Esophagus muscularis mucosa (tissue), 4 donors: ENCODE data around the gene ASTN2. TPM values are rescaled to one million over a fixed set of nuclear protein-coding genes. Genes with fewer than 3 reads are reported as not detected.

ENCODE experiments used
- DNase-seq: peaks from one replicate; pipeline ENCODE4 v3.0.0-alpha.2; 2017; ENCODE audit errors: extremely low spot score
- H3K27ac ChIP-seq, 4 donors: fragments of 200-600 bp; sonication (generic); replicated peaks in 1 of 4; 1 replicate in 3 of 4; 2 replicates in 1 of 4; pipeline ENCODE4 v1.5.1; 2016 to 2019; ENCODE audit warnings: mild to moderate bottlenecking in 1 of 4
- H3K27me3 ChIP-seq, 4 donors: fragments of 200-600 bp; sonication (generic); one replicate each; pipeline versions ENCODE4 v1.5.1 to v1.6.0; 2016 to 2019
- H3K36me3 ChIP-seq, 4 donors: fragments of 200-600 bp; sonication (generic); one replicate each; pipeline ENCODE4 v1.5.1; 2016 to 2019
- H3K4me1 ChIP-seq, 4 donors: fragments of 200-600 bp; sonication (generic); one replicate each; pipeline ENCODE4 v1.5.1; 2016 to 2019
- H3K4me3 ChIP-seq, 4 donors: fragments of 200-600 bp; sonication (generic); 1 replicate in 2 of 4; 2 replicates in 2 of 4; pipeline ENCODE4 v1.5.1; 2016 to 2019; ENCODE audit warnings: mild to moderate bottlenecking in 4 of 4, moderate library complexity in 1 of 4
- H3K9me3 ChIP-seq, 4 donors: fragments of 200-600 bp; sonication (generic); 1 replicate in 3 of 4; 2 replicates in 1 of 4; pipeline ENCODE4 v1.5.1; 2016 to 2019
- EP300 ChIP-seq: sonication (generic); formaldehyde crosslinking; IDR thresholded peaks from one replicate; pipeline ENCODE4 v1.6.1; 2017; ENCODE audit warnings: antibody characterized with exemption
- POLR2A ChIP-seq: fragments of 450-650 bp; IDR thresholded peaks from one replicate; pipeline ENCODE4 v1.6.1; 2017; ENCODE audit warnings: antibody characterized with exemption, moderate library complexity, mild to moderate bottlenecking, low read depth
- POLR2AphosphoS5 ChIP-seq, 2 donors: sonication (generic); formaldehyde crosslinking; IDR thresholded peaks; one replicate each; pipeline ENCODE4 v1.6.1; 2017; ENCODE audit warnings: antibody characterized with exemption in 2 of 2
- WGBS: methylation state at CpG from one replicate; pipeline ENCODE4 v1.1.5; 2018; 5-methylcytosine and 5-hydroxymethylcytosine counted together
- intact Hi-C: fragments of 100-400 bp; cut with DNase I; formaldehyde crosslinking; loops from one replicate; pipeline ENCODE4 v1.15.1; 2023
- total RNA-seq, 4 donors: library from RNA; depleted of rRNA; stranded (reverse); fragments of >200 nt; gene quantifications; one replicate each; pipeline versions ENCODE4 v1.1.0 to v1.2.1, GENCODE V29; 2016
- TF ChIP-seq, protein P1 (sequence below), 3 experiments: fragments of 200-600 bp in 2 of 3; fragments of 450-650 bp in 1 of 3; sonication (generic) in 2 of 3; IDR thresholded peaks; one replicate each; pipeline ENCODE4 v1.5.1; 2017 to 2019; ENCODE audit warnings: antibody characterized with exemption in 3 of 3, mild to moderate bottlenecking in 2 of 3, moderate library complexity in 1 of 3

ASTN2 gene
- total RNA-seq, 4 donors from 2014 or later = 4.2 to 6.9 (median 5.5) TPM

DNA sequence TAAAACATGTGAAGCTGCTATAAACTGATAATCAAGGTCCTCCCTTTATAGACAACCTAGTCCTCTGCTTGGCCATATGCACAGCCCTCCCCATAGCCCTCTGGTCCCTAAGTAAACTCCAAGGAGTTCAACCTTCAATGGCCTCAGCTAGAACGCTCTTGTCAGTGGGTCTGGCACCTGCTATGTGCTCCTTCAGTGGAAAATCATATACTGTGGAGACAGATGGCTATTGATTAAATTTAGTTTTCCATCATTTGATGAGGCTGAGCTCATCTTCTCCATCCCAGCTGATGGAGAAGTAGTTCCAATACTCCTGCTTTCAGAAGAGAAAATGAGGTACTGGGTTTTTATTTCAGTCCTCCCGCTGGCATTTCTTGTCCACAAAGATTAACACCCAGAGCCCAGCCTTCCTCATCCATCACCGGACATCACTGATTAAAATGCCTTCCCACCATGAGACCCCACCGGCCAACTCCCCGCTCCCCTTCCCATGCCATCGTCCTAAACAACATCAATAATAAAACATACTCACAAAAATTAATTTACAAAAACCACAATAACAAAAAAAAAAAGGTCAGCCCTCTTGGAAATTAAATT lies 593.1 kb downstream of the ASTN2 start:
- WGBS = 85% methylated on average over 6 of the region's 6 CpGs
- intact Hi-C loops = no loop called here
- TF ChIP-seq POLR2A (no peak), POLR2AphosphoS5 (IDR thresholded peaks at IDR 0.05) (no peak), EP300 (no peak)
- TF ChIP-seq, protein P1, sequence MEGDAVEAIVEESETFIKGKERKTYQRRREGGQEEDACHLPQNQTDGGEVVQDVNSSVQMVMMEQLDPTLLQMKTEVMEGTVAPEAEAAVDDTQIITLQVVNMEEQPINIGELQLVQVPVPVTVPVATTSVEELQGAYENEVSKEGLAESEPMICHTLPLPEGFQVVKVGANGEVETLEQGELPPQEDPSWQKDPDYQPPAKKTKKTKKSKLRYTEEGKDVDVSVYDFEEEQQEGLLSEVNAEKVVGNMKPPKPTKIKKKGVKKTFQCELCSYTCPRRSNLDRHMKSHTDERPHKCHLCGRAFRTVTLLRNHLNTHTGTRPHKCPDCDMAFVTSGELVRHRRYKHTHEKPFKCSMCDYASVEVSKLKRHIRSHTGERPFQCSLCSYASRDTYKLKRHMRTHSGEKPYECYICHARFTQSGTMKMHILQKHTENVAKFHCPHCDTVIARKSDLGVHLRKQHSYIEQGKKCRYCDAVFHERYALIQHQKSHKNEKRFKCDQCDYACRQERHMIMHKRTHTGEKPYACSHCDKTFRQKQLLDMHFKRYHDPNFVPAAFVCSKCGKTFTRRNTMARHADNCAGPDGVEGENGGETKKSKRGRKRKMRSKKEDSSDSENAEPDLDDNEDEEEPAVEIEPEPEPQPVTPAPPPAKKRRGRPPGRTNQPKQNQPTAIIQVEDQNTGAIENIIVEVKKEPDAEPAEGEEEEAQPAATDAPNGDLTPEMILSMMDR (IDR thresholded peaks at IDR 0.05) = no peak
- DNase-seq = no peak
- peaks cover 0 to 10% (median 0%) of the 10 kb centered on the region in 4 donors for H3K27me3 ChIP-seq
- H3K9me3 ChIP-seq = no peaks in the 10 kb centered on the region
- no peak overlapping the region for H3K27ac ChIP-seq
- H3K4me3 ChIP-seq = no peak overlapping the region
- H3K36me3 ChIP-seq = no peaks in the 10 kb centered on the region
- H3K4me1 ChIP-seq = no peaks in the 10 kb centered on the region

DNA sequence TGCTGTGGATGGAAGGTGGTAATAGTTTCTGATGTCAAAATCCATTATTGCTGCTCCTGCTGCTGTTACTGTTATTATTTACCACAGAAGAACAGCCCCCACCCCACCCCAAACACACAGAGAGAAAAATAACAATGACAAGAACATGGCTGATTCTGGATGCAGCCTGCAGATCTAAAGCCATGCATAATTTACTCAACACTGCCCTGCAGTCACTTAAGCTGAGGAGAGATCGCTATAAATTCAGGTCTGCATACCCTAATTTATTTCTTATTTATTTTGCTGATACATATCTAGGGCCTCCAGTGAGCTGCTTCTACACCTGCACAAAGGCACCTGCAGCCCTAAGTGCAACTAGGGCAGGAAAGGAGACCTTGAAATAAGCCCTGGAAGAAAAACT lies 595.7 kb downstream of the ASTN2 start:
- 72% methylated on average over 1 of the region's 1 CpG for WGBS

DNA sequence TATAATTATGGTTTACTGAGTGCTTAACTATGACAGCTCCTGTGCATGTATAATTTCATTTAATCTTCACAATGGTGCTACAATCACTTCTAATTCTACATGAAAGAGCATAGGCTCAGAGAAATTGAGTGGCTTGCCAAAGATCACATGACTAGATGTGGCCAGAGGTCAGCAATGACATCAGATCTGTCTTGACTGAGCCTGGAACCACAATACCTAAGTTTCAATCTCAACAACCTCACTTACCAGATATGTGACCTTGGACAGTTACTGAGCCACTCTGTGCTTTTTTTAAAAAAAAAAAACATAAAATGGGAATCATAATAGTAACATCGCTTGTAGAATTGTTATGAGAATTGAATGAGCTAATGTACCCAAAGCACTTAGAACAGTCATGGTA lies 597.1 kb downstream of the ASTN2 start:
- DNase-seq = no peak
- Histone ChIP-seq H3K27ac (no peak overlapping the region), H3K4me1 (no peaks in the 10 kb centered on the region), H3K27me3 (no peaks in the 10 kb centered on the region), H3K36me3 (no peaks in the 10 kb centered on the region), H3K9me3 (no peaks in the 10 kb centered on the region), H3K4me3 (no peak overlapping the region)
- WGBS = 89% methylated on average over 1 of the region's 1 CpG
- intact Hi-C loops = no loop called here
- TF ChIP-seq EP300 (no peak), POLR2A (no peak), POLR2AphosphoS5 (IDR thresholded peaks at IDR 0.05) (no peak)
- TF ChIP-seq, protein P1 (IDR thresholded peaks at IDR 0.05) = no peak

More for the DNA sequence above, 595.7 kb downstream of the ASTN2 start:
- H3K36me3 ChIP-seq = no peaks in the 10 kb centered on the region
- H3K27me3 ChIP-seq = no peaks in the 10 kb centered on the region
- H3K4me3 ChIP-seq = no peak overlapping the region
- DNase-seq = no peak
- H3K4me1 ChIP-seq = no peaks in the 10 kb centered on the region
- no peak overlapping the region for H3K27ac ChIP-seq
- intact Hi-C loops = no loop called here
- H3K9me3 ChIP-seq = no peaks in the 10 kb centered on the region
- TF ChIP-seq POLR2A (no peak), EP300 (no peak)

DNA sequence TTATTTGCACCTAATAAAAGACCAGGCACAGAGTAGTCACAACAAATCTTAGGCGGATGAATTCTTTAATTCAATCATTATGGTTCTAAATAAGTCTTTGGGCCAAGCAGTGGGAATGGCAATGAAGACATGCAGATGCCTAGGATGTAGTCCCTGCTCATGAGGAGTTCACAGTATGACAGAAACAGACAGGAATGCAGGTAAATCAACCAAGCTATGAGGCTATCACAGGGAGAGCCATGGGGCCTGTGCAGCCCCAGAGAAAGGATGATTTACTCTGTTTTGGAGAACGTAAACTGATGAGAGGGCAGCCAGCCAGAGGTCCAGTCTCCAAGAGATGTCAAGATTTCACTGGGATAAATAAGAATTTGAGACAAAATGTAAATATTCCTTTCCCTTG lies 598.4 kb downstream of the ASTN2 start:
- Histone ChIP-seq H3K4me1 (no peaks in the 10 kb centered on the region), H3K27me3 (no peaks in the 10 kb centered on the region), H3K27ac (no peak overlapping the region), H3K4me3 (no peak overlapping the region), H3K36me3 (no peaks in the 10 kb centered on the region), H3K9me3 (no peaks in the 10 kb centered on the region)
- no peak for DNase-seq
- 88% methylated on average over 2 of the region's 2 CpGs for WGBS
- TF ChIP-seq POLR2AphosphoS5 (IDR thresholded peaks at IDR 0.05) (no peak), EP300 (no peak), POLR2A (no peak)
- TF ChIP-seq, protein P1 (IDR thresholded peaks at IDR 0.05) = no peak
- intact Hi-C loops = no loop called here

DNA sequence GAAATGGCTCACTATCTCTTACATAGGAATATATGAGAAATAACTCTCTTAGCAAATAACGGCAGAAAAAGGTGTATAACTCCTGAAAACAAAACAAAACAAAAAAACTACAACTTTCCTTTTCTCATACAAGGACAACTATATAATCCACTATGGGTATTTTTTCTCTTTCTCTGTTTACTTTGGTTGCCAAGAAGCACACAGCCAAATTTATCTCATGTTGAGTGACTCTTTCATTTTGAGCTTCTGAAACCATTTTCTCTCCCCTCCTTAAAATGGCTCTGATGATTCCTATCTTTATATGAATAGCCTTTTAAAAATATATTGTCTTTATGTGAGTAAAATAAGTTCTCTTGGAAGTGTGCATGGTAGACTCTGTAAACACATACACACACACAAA lies 599.0 kb downstream of the ASTN2 start:
- H3K36me3 ChIP-seq = no peaks in the 10 kb centered on the region
- no peak overlapping the region for H3K27ac ChIP-seq
- intact Hi-C loops = no loop called here
- no peaks in the 10 kb centered on the region for H3K27me3 ChIP-seq
- no peak for TF ChIP-seq POLR2A
- TF ChIP-seq POLR2AphosphoS5 (IDR thresholded peaks at IDR 0.05) = no peak
- H3K4me3 ChIP-seq = no peak overlapping the region
- H3K9me3 ChIP-seq = no peaks in the 10 kb centered on the region
- 97% methylated on average over 1 of the region's 1 CpG for WGBS
- H3K4me1 ChIP-seq = no peaks in the 10 kb centered on the region
- DNase-seq = no peak

DNA sequence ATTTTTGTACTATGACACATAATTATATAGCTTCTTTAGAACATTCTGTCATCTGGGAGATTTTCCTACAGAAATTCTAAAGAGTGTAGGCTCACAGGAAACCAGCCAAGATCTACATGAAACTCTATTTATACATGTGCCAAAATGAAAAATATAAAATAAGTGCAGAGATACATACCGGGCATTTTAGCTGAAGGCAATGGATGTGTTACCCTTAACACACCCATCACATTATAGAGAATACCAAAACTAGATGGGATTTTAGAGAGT lies 601.9 kb downstream of the ASTN2 start:
- no peak for TF ChIP-seq POLR2AphosphoS5 (IDR thresholded peaks at IDR 0.05)
- no peak for TF ChIP-seq EP300
- TF ChIP-seq, protein P1 (IDR thresholded peaks at IDR 0.05) = no peak
- no peak for TF ChIP-seq POLR2A
- H3K27ac ChIP-seq = no peak overlapping the region
- H3K9me3 ChIP-seq = no peaks in the 10 kb centered on the region
- H3K27me3 ChIP-seq = no peaks in the 10 kb centered on the region
- H3K36me3 ChIP-seq = no peaks in the 10 kb centered on the region
- no peak overlapping the region for H3K4me3 ChIP-seq
- no peaks in the 10 kb centered on the region for H3K4me1 ChIP-seq
- DNase-seq = no peak
- WGBS = 32% methylated on average over 1 of the region's 1 CpG
- intact Hi-C loops = no loop called here
